GM19099 (cell line): ENCODE measurements around the gene RXRA.

ENCODE experiments used
- POLR2A ChIP-seq: IDR thresholded peaks from 3 replicates; pipeline ENCODE4 v1.6.1; 2011; ENCODE audit warnings: low read depth; ENCODE audit not compliant: insufficient read length; ENCODE audit errors: extremely low read depth

Gene RXRA

DNA sequence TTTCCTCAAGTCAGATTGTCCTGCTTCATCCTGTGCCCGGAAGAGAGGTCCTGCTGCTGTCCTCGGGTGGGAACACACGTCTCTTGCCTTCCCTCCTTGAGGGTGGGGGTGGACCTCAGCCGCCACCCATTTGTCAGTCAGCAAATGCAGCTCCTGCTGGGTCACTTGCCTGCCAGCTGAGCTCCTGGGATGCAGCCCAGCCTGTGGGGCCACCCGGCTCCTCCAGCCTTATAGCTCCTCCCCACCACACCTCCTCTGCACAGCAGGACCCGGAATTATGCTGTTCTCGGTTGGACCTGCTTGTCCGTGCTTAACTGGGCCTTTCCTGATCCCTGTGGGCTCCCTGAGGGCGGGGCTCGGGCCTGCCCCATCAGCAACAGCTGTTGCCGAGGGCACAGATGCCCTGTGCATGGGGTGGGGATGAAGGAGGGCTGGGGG lies 52.7 kb downstream of the RXRA start:
- no peak for TF ChIP-seq POLR2A

DNA sequence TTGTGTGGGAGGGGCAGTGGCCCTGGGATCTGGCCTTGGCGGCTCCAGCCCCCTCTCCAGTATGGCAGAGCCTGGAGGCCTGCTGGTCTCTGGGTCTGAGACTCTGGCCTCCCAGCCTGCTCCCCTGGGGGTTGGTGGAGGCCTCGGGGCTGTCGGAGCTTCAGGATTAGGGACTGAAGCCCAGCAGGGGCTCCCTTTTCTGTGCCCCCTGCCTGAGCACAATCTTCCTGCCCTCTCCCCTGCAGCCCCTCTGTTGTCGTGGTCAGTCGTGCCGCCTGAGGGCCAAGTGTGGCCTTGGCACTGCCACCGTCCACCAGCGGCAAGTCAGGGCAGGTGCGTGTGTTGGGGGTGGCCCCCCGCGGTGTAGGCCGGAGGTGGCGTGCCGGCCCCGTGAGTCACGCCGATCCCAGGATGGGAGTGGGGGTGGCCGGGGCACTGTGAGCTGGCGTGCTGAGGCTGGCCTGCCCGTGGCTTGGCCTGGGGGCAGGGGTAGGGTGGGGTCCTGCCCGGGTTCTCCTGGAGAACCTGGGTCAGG lies 53.6 kb downstream of the RXRA start:
- TF ChIP-seq POLR2A: no peak

DNA sequence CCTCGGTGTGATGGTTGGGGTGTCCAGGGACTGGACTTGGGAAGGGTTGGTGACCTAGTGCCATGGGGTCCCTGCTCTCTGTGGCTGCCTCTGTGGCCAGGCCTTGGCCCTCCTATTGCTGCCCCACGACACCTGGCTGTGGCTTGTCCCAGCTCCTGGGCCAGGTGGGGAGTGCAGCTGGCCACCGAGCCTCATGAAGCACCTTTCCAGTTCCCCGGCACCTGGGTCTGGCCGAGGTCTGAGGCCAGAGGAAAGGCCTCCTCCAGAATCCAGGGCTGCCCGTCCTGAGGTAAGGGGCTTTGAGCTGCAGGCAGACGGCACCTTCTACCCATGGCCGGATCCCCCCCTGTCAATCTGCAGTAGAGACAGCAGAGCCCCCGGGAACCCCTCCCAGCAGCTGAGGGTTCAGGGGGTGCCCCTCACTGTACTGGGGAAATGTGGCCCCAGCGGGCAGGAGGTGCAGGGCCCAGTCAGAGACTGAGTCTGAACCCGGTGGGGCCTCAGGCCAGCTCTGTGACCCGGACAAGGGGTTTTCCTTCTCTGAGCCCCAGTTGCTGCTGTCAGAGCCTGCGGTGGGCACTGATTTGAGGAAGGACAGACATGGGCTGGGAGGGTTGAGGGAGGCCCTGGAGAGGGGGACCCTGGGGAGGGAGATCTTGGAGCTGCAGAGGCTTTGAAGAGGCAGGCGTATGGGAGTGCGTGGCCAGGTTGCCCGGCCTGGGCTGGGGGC lies 54.5 kb downstream of the RXRA start:
- no peak for TF ChIP-seq POLR2A

DNA sequence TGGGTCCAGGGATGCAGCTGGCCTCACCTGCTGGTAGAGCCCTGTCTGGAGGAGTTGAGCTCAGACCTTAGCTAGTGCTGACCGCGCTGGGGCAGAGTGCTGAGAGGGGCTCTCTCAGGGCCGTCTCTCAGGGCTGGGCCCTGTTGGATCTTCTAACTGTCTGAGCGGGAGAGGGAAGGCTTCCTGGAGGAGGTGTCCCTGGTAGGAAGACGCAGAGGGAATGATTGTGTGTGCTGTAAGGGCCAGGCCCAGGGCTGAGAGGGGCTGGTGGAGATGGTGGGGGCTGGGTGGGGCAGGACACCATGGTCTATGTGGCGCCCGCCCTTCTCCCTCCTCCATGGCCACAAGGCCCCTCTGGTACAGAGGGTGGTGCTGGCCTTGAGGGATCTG lies 55.0 kb downstream of the RXRA start:
- no peak for TF ChIP-seq POLR2A

DNA sequence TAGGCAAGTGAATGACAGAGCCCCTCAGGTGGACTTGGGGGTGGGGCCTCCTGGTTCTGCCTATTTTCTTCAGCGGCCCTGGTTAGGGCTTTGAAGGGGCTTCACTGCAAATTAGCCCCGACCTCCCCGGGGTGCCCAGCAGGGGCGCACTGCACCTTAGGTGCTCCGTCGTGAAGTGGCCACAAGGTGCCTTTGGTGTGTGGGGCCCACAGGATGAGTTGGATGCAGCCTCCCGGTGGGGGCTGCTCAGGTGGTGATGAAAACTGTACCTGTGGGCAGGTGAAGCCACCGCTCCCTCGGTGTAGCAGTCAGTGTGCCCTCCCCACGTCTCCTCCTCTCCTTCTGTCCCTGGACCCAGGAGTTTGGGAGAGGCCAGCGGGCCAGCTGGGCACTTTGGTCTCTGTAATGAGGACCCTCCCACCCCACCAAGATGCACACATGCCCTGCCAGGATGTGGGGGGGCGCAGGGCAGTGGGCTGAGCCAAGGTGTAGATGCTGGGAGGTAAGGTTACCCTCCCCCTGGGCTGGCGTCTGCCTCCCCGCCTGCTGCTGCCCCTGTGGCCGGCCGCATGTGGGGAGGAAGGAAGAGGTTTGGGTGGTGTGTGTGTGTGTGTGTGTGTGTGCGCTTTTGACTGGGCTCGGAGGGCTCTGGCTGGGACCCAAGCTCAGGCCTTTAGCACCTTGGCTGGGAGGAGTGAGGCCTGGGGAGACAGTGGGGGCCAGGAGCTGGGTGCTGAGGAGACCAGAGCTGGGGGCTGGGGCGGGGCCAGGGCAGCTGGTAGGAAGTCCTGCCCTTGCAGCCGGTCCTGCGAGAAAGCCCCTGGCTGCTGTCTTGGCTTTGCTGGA lies 55.6 kb downstream of the RXRA start:
- TF ChIP-seq POLR2A: no peak

DNA sequence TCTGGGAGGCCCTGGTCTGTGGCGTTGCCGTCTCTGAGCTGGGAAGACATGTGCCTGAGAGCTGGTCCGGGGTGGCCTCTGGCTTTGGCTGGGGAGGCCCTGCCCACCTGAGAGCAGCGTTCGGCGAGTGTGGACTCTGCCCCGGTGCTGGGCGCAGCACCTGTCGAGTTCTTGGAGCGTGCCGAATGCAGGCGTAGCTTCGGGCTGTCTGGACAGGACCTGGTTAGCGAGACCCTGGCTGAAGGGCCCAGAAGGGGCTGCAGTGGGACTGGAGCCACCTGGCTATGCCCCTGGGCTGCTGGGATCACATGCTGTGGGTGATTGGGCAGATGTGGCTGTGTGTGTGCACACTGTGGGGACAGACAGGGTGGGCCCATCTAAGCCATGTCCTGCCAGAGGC lies 56.5 kb downstream of the RXRA start:
- no peak for TF ChIP-seq POLR2A

DNA sequence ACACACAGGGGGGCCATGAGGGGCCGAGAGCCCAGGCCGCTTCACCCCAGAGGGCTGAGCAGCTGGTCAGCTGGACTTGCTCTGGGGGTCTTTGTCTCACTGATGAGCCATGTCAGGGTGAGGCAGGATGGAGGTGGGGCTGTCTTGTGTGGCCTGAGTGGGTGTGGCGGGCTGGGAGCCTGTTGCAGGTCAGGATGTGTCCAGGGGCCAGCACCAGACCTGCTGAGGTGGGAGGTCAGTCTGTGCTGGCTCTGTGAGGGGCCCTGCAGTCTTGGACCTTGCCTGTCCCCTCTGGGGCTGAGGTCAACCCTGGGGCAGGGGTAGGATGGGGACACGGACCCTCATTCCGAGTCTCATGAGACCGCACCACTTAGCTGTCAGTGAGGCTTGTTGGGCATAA lies 56.9 kb downstream of the RXRA start:
- TF ChIP-seq POLR2A: no peak

DNA sequence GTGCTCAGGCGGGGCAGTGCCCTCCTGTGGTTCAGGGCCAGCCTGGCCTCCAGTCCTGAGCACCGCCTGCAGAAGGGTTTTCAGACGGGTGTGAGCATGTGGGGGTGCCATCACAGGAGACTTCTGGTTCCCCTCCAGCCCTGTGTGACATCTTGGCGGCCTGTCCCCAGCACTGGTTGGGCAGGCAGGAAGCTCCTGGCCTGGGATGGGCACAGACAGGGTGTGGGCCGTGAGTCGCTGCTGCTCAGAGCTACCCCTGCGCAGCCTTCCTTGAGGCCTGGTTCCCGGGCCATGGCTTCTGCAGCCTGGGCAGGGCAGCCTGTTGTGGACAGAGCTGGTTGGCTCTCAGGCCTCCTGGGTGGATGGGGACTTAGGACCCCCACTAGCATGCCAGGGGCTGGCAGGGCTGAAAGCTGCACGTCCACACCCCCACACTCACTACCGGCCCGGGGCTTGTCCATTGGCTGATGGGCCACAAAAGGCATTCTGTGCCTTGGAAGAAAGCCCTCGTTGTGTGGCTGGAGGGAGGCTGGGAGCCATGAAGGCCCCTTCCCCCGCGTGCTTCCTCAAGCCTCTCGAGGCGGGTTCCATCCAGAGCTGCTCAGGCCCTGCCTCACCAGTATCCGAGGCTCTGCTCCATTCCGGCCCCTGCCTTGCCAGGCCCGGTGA lies 58.7 kb downstream of the RXRA start:
- TF ChIP-seq POLR2A: no peak

DNA sequence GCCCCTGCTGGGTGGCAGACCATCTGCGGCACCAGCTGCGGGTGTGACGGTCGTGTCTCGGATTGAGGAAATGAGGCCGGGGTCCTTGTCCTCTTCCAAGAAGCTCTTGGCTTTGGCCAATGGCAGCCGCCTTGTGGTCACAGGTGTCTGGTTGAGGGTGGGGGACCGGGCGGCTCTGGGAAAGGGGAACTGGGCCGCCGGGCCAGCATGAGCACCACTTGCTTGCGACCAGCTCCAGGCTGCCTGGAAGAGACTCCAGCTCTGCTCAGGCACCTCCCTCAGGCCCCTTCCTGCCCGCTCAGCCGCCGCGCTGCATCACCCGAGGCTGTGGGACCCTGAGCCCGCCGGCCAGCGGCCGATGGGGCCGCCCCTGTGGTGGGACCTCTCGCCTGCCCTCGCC lies 59.7 kb downstream of the RXRA start:
- no peak for TF ChIP-seq POLR2A

DNA sequence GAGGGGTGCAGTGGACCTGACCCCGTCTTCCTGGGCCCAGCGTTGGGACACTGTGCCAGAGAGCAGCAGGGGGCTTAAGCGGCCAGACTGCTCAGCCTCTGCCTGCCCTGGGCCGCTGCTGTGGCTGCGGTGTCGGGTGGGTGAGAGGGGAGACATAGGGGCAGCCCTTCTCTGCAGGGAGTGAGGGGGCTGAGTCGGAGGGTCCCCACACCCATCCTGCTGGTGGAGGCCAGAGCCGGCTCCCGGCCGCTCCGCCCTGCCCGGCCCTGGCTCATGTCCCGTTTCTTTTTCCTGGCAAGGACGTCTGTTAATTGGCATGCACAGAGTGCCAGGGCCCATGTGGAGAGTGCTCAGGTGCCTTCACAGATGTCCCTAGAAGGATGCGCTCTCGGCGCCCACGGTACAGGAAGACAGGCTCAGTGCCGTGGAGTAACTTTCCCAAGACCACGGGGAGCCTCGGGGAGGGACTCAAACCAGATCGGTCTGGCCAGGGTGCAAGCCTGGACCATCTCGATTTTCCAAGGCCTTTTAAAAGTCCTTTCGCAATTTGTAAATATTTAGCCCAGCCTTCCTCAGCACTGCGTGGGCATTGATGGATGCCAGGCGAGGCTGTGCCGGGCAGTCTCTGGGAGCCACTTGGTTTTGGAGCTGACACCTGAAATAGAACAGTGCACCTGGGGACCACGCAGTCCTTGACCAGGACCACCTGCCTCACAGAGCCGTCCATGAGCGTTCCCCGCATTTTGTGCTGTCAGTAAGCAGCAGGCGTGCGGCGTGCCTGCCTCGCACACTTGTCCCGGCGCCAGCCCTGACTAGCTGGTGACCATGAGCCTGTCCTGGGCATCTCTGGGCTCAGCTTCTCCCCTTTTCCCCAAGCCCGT lies 60.9 kb downstream of the RXRA start:
- no peak for TF ChIP-seq POLR2A

DNA sequence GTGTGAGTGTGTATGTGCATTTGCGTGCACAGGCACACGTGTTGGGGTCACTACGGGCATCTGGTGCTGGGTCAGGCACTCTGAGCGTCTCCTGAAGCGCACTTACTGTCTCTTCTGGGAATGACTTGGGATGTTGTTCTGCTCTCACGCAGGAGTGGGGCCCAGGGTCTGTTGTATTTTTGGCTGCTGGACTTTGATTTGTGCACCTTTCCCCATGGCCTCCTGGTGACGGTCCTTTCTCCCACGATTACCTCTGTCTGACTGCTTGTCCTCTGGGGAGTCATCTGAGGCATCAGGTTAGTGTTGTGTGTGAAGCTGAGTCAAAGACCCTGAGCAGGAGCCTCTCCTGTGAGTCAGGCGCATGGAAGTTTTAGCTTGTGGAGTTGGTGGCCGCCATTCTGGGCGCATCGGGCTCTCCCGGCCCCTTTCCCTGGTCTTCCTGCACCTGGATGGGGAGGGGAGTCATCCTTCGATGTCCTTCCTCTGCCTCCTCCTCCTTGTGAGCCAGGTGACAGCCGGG lies 62.1 kb downstream of the RXRA start:
- no peak for TF ChIP-seq POLR2A

DNA sequence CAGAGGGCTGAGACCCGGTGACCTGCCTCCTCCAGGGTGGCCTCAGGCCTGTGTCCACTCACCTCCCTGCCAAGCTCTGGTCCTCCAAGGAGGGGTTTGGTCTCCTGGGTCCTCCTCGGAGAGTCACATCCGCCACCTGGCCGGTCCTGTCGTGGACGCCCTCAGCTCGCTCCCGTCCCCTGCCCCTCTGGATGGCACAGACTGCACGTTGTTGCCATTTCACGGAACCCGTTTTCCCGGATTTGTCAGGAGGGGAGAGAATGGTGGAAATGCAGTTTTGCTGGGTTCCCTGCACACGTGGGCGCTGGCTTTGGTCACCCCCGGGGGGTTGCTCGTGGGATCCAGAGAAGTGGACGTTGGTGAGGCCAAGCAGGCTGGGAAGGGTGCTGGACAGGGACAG lies 62.7 kb downstream of the RXRA start:
- TF ChIP-seq POLR2A: no peak

DNA sequence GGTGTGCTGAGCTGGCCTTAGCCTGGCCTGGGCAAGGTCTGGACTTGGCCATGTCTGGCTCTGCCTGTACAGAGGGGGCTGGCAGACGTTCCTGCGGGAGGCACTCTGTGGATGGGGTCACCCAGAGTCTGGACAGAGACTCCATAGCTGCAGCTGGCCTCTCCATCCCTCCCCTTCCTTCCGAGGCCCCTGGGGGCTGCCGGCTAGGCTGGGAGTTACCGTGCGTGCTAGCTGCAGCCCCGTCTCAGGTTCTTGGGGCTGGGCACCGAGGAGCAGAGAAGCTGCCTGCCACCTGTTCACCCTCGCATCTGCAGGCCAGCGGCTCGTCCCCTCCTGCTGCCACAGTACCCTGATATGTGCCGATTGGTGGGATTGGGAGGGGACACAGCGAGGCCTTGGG lies 63.4 kb downstream of the RXRA start:
- no peak for TF ChIP-seq POLR2A

DNA sequence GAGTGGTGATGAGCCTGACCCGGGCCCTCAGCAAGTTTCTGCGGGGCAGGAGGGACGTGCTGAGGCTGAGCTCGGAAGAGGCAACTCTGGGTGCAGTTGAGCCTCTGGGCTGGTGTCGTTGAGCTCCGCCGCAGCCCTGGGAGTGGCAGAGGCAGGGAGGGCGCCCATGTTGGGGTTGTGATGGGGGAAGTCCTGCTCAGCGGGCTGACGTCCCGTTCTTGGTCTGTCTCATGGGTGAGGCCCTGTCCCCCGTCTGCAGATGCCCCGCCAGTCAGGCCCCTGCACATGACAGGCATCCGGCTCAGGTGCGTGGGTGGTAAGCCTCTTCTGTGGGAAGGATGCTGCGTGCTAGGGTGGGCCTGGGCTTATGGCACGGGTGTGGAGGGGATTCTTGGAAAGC lies 64.3 kb downstream of the RXRA start:
- no peak for TF ChIP-seq POLR2A

DNA sequence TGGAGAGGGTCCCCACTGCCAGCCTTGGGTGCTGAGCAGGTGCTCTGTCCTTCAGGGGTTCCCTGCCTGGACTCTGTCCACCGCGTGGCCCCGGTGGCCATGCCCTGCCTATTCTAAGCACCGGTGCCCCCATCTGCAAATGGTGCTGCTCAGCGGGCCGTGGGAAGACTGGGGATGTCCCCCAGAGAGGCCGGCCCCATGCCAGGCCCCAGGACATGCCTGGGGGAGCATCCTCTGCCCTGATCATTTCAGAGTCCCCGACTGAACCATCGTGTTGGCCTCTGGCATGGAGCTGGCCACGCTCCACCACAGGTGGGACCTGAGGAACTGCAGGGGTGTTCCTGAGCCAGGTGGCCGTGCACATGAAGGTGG lies 64.7 kb downstream of the RXRA start:
- TF ChIP-seq POLR2A: no peak
